ENCODE measurements around the gene OLFML1. TPM values are rescaled to one million over a fixed set of nuclear protein-coding genes. Genes with fewer than 3 reads are reported as not detected.

The OLFML1 gene
- total RNA-seq, 1 donor = 2.2 TPM

GRCh38 chr11:7494086-7494745 is 8.9 kb downstream of the OLFML1 start:
- no peak overlapping the region for H3K4me3 ChIP-seq (ENCODE audit: low read depth, low read length)
- no peak for TF ChIP-seq CTCF (IDR thresholded peaks at IDR 0.05; ENCODE audit: insufficient read depth, low read depth, low read length)
- DNase-seq (ENCODE audit: low read depth) = no peak

GRCh38 chr11:7495882-7496551 is 10.7 kb downstream of the OLFML1 start:
- TF ChIP-seq CTCF (IDR thresholded peaks at IDR 0.05; ENCODE audit: insufficient read depth, low read depth, low read length) = no peak
- DNase-seq (ENCODE audit: low read depth) = no peak
- H3K4me3 ChIP-seq (ENCODE audit: low read depth, low read length) = no peak overlapping the region

GRCh38 chr11:7498193-7498592 is 12.9 kb downstream of the OLFML1 start:
- no peak for TF ChIP-seq CTCF (IDR thresholded peaks at IDR 0.05; ENCODE audit: insufficient read depth, low read depth, low read length)
- no peak for DNase-seq (ENCODE audit: low read depth)
- no peak overlapping the region for H3K4me3 ChIP-seq (ENCODE audit: low read depth, low read length)

- H3K4me3 ChIP-seq (ENCODE audit: low read depth, low read length) = no peak overlapping the region
- TF ChIP-seq CTCF (IDR thresholded peaks at IDR 0.05; ENCODE audit: insufficient read depth, low read depth, low read length) = no peak
- DNase-seq (ENCODE audit: low read depth) = no peak
Measured at GRCh38 chr11:7499081-7499480, 13.8 kb downstream of the OLFML1 start.

- H3K4me3 ChIP-seq (ENCODE audit: low read depth, low read length) = no peak overlapping the region
- TF ChIP-seq CTCF (IDR thresholded peaks at IDR 0.05; ENCODE audit: insufficient read depth, low read depth, low read length) = no peak
- DNase-seq (ENCODE audit: low read depth) = no peak
Measured at GRCh38 chr11:7500251-7500650, 14.9 kb downstream of the OLFML1 start.

GRCh38 chr11:7501251-7501650 is 15.9 kb downstream of the OLFML1 start:
- H3K4me3 ChIP-seq (ENCODE audit: low read depth, low read length) = no peak overlapping the region
- no peak for DNase-seq (ENCODE audit: low read depth)
- TF ChIP-seq CTCF (IDR thresholded peaks at IDR 0.05; ENCODE audit: insufficient read depth, low read depth, low read length) = no peak

Data from fibroblast of villous mesenchyme (primary cell).